Measurements from ENCODE around the gene ADGRG3. TPM values are rescaled to one million over a fixed set of nuclear protein-coding genes. Genes with fewer than 3 reads are reported as not detected.

Gene ADGRG3
- total and polyA plus RNA-seq, 11 donors, result 0.12 to 1.4 (median 0.53) TPM

GRCh38 chr16:57651344-57652333 is 16.5 kb upstream of the ADGRG3 start:
- H3K36me3 ChIP-seq, result peaks cover 0 to 43% (median 10%) of the 10 kb centered on the region in 9 donors
- no peak overlapping the region for H3K4me3 ChIP-seq
- no peak for ATAC-seq
- intact Hi-C loops (cut with DNase I), result loop anchor here in 3 of 10 donors (5.0 to 10.0 kb wide), 2 partner anchors 63 to 71 kb away; no protein-coding TSS in a partner anchor
- peak overlapping the region in 1 of 12 donors; percentile 20 for H3K27ac ChIP-seq
- DNase-seq, result no peak
- no peaks in the 10 kb centered on the region for H3K27me3 ChIP-seq
- H3K4me1 ChIP-seq, result peaks cover 0 to 27% (median 18%) of the 10 kb centered on the region in 12 donors
- TF ChIP-seq POLR2A (IDR thresholded peaks at IDR 0.05), result no peak
- TF ChIP-seq CTCF (IDR thresholded peaks at IDR 0.05), result no peak
- H3K9me3 ChIP-seq, result no peaks in the 10 kb centered on the region
- WGBS, 4 donors, result 81 to 87% (median 83%) methylated on average over 10 of the region's 10 CpGs

GRCh38 chr16:57652695-57653471 is 15.2 kb upstream of the ADGRG3 start:
- intact Hi-C loops (cut with DNase I), result loop anchor here in 3 of 10 donors (5.0 to 10.0 kb wide), 2 partner anchors 62 to 69 kb away; no protein-coding TSS in a partner anchor
- TF ChIP-seq POLR2A (IDR thresholded peaks at IDR 0.05) (no peak), CTCF (IDR thresholded peaks at IDR 0.05) (no peak)
- H3K4me3 ChIP-seq, result no peak overlapping the region
- DNase-seq, result no peak
- no peaks in the 10 kb centered on the region for H3K27me3 ChIP-seq
- no peak for ATAC-seq
- peaks cover 0 to 54% (median 17%) of the 10 kb centered on the region in 9 donors for H3K36me3 ChIP-seq
- WGBS, 4 donors, result 85 to 92% (median 90%) methylated on average over 10 to 23 of the region's 23 CpGs
- no peaks in the 10 kb centered on the region for H3K9me3 ChIP-seq
- peak overlapping the region in 1 of 12 donors; percentile 54 for H3K27ac ChIP-seq
- H3K4me1 ChIP-seq, result peaks cover 0 to 21% (median 9%) of the 10 kb centered on the region in 12 donors

GRCh38 chr16:57653936-57654335 is 14.2 kb upstream of the ADGRG3 start:
- ATAC-seq (peak in 1 of 4 donors; percentile 76), DNase-seq (peak in 1 of 5 donors; percentile 48)
- no peak overlapping the region for H3K4me3 ChIP-seq
- H3K9me3 ChIP-seq, result no peaks in the 10 kb centered on the region
- peaks cover 0 to 10% (median 0%) of the 10 kb centered on the region in 12 donors for H3K4me1 ChIP-seq
- H3K36me3 ChIP-seq, result peaks cover 0 to 61% (median 23%) of the 10 kb centered on the region in 9 donors
- TF ChIP-seq CTCF (IDR thresholded peaks at IDR 0.05), result no peak
- TF ChIP-seq POLR2A (IDR thresholded peaks at IDR 0.05), result no peak
- peak overlapping the region in 3 of 12 donors; percentile 18 to 54 (median 34) for H3K27ac ChIP-seq
- intact Hi-C loops (cut with DNase I), result loop anchor here in 3 of 10 donors (5.0 to 10.0 kb wide), 2 partner anchors 61 to 68 kb away; no protein-coding TSS in a partner anchor
- H3K27me3 ChIP-seq, result no peaks in the 10 kb centered on the region
- 40 to 48% (median 41%) methylated on average over 14 to 16 of the region's 16 CpGs for WGBS, 4 donors
